K562 (cell line): ENCODE results near the gene PDE4A. TPM values are rescaled to one million over a fixed set of nuclear protein-coding genes. Genes with fewer than 3 reads are reported as not detected.
A peak's percentile ranks its signal among the peaks of the same experiment; 100 is the strongest.

Experiments used
- ATAC-seq: fragments of 200-7000 bp; cut with Tn5 transposase; 3 replicates; pipeline ENCODE4 v1.9.1; 2020; ENCODE audit warnings: moderate library complexity
- BruUV-seq: library from RNA; stranded (reverse); fragments of 400-500 nt; replicated peaks from 2 replicates; lab custom pipeline; 2021; lab: Mats Ljungman, UMichigan
- CTCF ChIA-PET: fragments of 300-600 bp; formaldehyde crosslinking; extraction: SDS; loops from one replicate; lab custom pipeline; 2021; ENCODE audit warnings: low intra/inter-chr PET ratio; lab: Yijun Ruan, JAX
- POLR2A ChIA-PET: fragments of 300-600, 350-650 bp; sonication (Branson Sonifier 250); formaldehyde crosslinking; extraction: SDS; loops from one replicate; lab custom pipeline; 2021; ENCODE audit warnings: antibody characterized with exemption, inconsistent platforms; lab: Yijun Ruan, JAX
- DNase-seq, 4 experiments: peaks; one replicate each; pipeline versions ENCODE4 v3.0.0 to v3.0.0-alpha.2; 2011 to 2018; ENCODE audit warnings: low spot score in 3 of 4, mixed read lengths in 3 of 4; ENCODE audit errors: extremely low read depth in 1 of 4
- FAIRE-seq: peaks from 2 replicates; lab custom pipeline; 2011; peaks lifted over from hg19 to GRCh38; lab: Jason Lieb, UNC
- H2AFZ ChIP-seq: 2 replicates; pipeline ENCODE4 v1.6.0; 2011; ENCODE audit warnings: low read depth, low read length, control low read depth, inconsistent platforms
- H3K27ac ChIP-seq: fragments of 200-600 bp; 3 replicates; pipeline ENCODE4 v1.8.0; 2011; ENCODE audit warnings: low read depth, mild to moderate bottlenecking, control low read depth, inconsistent platforms, low read length, moderate library complexity, mixed read lengths; ENCODE audit errors: extremely low read depth
- H3K27me3 ChIP-seq, 2 experiments: fragments of 300-600 bp in 1 of 2; 2 replicates in 1 of 2; 3 replicates in 1 of 2; pipeline versions ENCODE4 v1.6.0 to v1.8.0; 2011; ENCODE audit warnings: inconsistent platforms in 2 of 2, low read length in 2 of 2, mild to moderate bottlenecking in 1 of 2, mixed read lengths in 1 of 2, moderate library complexity in 1 of 2; ENCODE audit not compliant: control insufficient read depth in 2 of 2, insufficient read depth in 2 of 2
- H3K36me3 ChIP-seq: fragments of 300-600 bp; 3 replicates; pipeline ENCODE4 v1.8.0; 2011; ENCODE audit warnings: mild to moderate bottlenecking, low read length, inconsistent platforms; ENCODE audit not compliant: control insufficient read depth, insufficient read depth
- H3K4me1 ChIP-seq, 2 experiments: fragments of 200-600 bp in 1 of 2; replicated peaks in 1 of 2; 2 replicates in 1 of 2; 3 replicates in 1 of 2; pipeline versions ENCODE4 v1.5.1 to v1.8.0; 2011; ENCODE audit warnings: inconsistent platforms in 2 of 2, low read length in 2 of 2, mild to moderate bottlenecking in 1 of 2, mixed read lengths in 1 of 2, moderate library complexity in 1 of 2; ENCODE audit not compliant: control insufficient read depth in 2 of 2, insufficient read depth in 2 of 2
- H3K4me2 ChIP-seq: 2 replicates; pipeline ENCODE4 v1.6.1; 2011; ENCODE audit warnings: low read length, control low read depth, inconsistent platforms, mixed read lengths; ENCODE audit not compliant: insufficient read depth
- H3K4me3 ChIP-seq: fragments of 200-600 bp; sonication (generic), shearing (Covaris generic); 2 replicates; pipeline ENCODE4 v1.5.1; 2016; ENCODE audit warnings: control low read depth, inconsistent platforms
- H3K79me2 ChIP-seq: fragments of 200-600 bp; 3 replicates; pipeline ENCODE4 v1.8.0; 2011; ENCODE audit warnings: low read length, inconsistent platforms; ENCODE audit not compliant: control insufficient read depth, insufficient read depth
- H3K9ac ChIP-seq, 2 experiments: 2 replicates each; pipeline versions ENCODE4 v1.6.0 to v1.6.1; 2011; ENCODE audit warnings: low read depth in 2 of 2, low read length in 2 of 2, control low read depth in 1 of 2, inconsistent platforms in 1 of 2, mild to moderate bottlenecking in 1 of 2, mixed read lengths in 1 of 2; ENCODE audit not compliant: insufficient read depth in 1 of 2
- H3K9me1 ChIP-seq: one replicate; pipeline ENCODE4 v1.6.0; 2011; ENCODE audit warnings: inconsistent platforms, mild to moderate bottlenecking, low read length, moderate library complexity; ENCODE audit not compliant: control insufficient read depth, insufficient read depth
- H3K9me3 ChIP-seq: replicated peaks from 2 replicates; pipeline ENCODE4 v1.5.1; 2011; ENCODE audit warnings: low read depth, low read length, inconsistent platforms; ENCODE audit not compliant: control insufficient read depth, insufficient read depth
- H4K20me1 ChIP-seq: replicated peaks from 2 replicates; pipeline ENCODE4 v1.6.1; 2011; ENCODE audit warnings: low read length, inconsistent platforms, mixed read lengths; ENCODE audit not compliant: control insufficient read depth, insufficient read depth
- CHD2 ChIP-seq: IDR thresholded peaks from 2 replicates; pipeline ENCODE4 v1.6.1; 2011; ENCODE audit warnings: low read depth, low read length
- FOXJ2 ChIP-seq: fragments of 200-800 bp; sonication (Bioruptor generic); IDR thresholded peaks from 2 replicates; pipeline ENCODE4 v1.6.1; 2016; ENCODE audit warnings: missing genetic modification characterization, missing compliant biosample characterization
- HNRNPUL1 ChIP-seq: fragments of 200-400 bp; formaldehyde crosslinking; IDR thresholded peaks from 2 replicates; pipeline ENCODE4 v1.6.1; 2017; ENCODE audit warnings: low read length
- MAZ ChIP-seq, 2 experiments: fragments of 450-650 bp in 1 of 2; sonication (generic) in 1 of 2; formaldehyde crosslinking; IDR thresholded peaks in 1 of 2; conservative IDR thresholded peaks in 1 of 2; 2 replicates each; pipeline versions ENCODE4 v1.4.0 to v1.5.0; 2020; ENCODE audit warnings: mild to moderate bottlenecking in 1 of 2, missing genetic modification reagents in 1 of 2
- MED1 ChIP-seq: sonication (generic); formaldehyde crosslinking; IDR thresholded peaks from 2 replicates; pipeline ENCODE4 v1.8.1; 2023; ENCODE audit warnings: missing genetic modification reagents, borderline replicate concordance
- PHTF2 ChIP-seq: fragments of 250-450 bp; sonication (Bioruptor Pico); IDR thresholded peaks from 2 replicates; pipeline ENCODE4 v1.5.0; 2021; ENCODE audit warnings: mild to moderate bottlenecking
- SMARCB1 ChIP-seq: IDR thresholded peaks from 2 replicates; pipeline ENCODE4 v1.6.1; 2011; ENCODE audit warnings: improper control_type of control experiment, low read depth; ENCODE audit not compliant: insufficient read length
- YY1 ChIP-seq, 3 experiments: IDR thresholded peaks; 2 replicates each; pipeline ENCODE4 v1.6.1; 2011; ENCODE audit warnings: low read length in 2 of 3, mild to moderate bottlenecking in 2 of 3, moderate library complexity in 2 of 3, borderline replicate concordance in 1 of 3, control low read depth in 1 of 3, low read depth in 1 of 3; ENCODE audit not compliant: insufficient read depth in 3 of 3, insufficient replicate concordance in 2 of 3, control insufficient read depth in 1 of 3, insufficient read length in 1 of 3; ENCODE audit errors: extremely low read depth in 1 of 3
- ZBED1 ChIP-seq: IDR thresholded peaks from 2 replicates; pipeline ENCODE4 v1.6.1; 2014
- ZBTB11 ChIP-seq, 3 experiments: fragments of 200-800 bp in 1 of 3; fragments of 250-450 bp in 1 of 3; fragments of 450-650 bp in 1 of 3; sonication (Bioruptor Pico) in 1 of 3; sonication (Bioruptor generic) in 1 of 3; formaldehyde crosslinking in 1 of 3; IDR thresholded peaks; 2 replicates each; pipeline versions ENCODE4 v1.6.1 to v1.8.0; 2016 to 2022; ENCODE audit warnings: mild to moderate bottlenecking in 2 of 3, missing genetic modification characterization in 2 of 3, missing compliant biosample characterization in 1 of 3, moderate library complexity in 1 of 3
- ZNF280B ChIP-seq: fragments of 250-450 bp; sonication (Bioruptor Pico); IDR thresholded peaks from 2 replicates; pipeline ENCODE4 v1.5.1; 2021; ENCODE audit warnings: mild to moderate bottlenecking
- ZNF511 ChIP-seq: sonication (generic); formaldehyde crosslinking; IDR thresholded peaks from 2 replicates; pipeline ENCODE4 v1.8.0; 2022; ENCODE audit warnings: mild to moderate bottlenecking, missing genetic modification reagents
- ZNF586 ChIP-seq: fragments of 450-650 bp; formaldehyde crosslinking; conservative IDR thresholded peaks from 2 replicates; pipeline ENCODE4 v1.4.0; 2020; ENCODE audit warnings: mild to moderate bottlenecking, moderate library complexity
- WGBS: fragments of 100-300 bp; shearing (Covaris generic); methylation state at CpG from one replicate; pipeline ENCODE4 v1.1.6; 2016; ENCODE audit warnings: low coverage, mixed read lengths; ENCODE audit not compliant: insufficient coverage; ENCODE audit errors: missing lambda C conversion rate; 5-methylcytosine and 5-hydroxymethylcytosine counted together
- in situ Hi-C: fragments of 300-500 bp; cut with MboI; formaldehyde crosslinking; loops from 4 replicates; pipeline ENCODE4 v1.15.0; 2018; ENCODE audit warnings: inconsistent platforms, mixed read lengths
- intact Hi-C: fragments of 100-400 bp; cut with micrococcal nuclease; formaldehyde crosslinking; loops from 2 replicates; pipeline ENCODE4 v1.14.2; 2022
- polyA plus RNA-seq, 8 experiments: library from polyadenylated mRNA; depleted of rRNA in 4 of 8; stranded (reverse) in 5 of 8; unstranded in 3 of 8; fragments of >200 nt; fragmentation: Nextera tagmentation in 2 of 8; fragmentation: Illumina TruSeq in 1 of 8; extraction: Ambion mirVana in 2 of 8; extraction: Trizol in 1 of 8; gene quantifications; 2 replicates each; pipeline versions ENCODE4 v1.2.1 to v1.2.3, GENCODE V29; 2011 to 2014; ENCODE audit warnings: inconsistent platforms in 1 of 8, missing spikeins in 1 of 8
- total RNA-seq, 7 experiments: library from RNA; depleted of rRNA in 6 of 7; stranded (reverse); fragments of >200 nt in 6 of 7; fragmentation: Illumina TruSeq in 2 of 7; extraction: Trizol in 2 of 7; gene quantifications; 2 replicates each; pipeline versions ENCODE4 v1.2.1 to v1.2.3, GENCODE V29; 2011 to 2021; ENCODE audit warnings: low replicate concordance in 1 of 7

Gene PDE4A
- total and polyA plus RNA-seq, 9 of the 15 experiments (the other 6 are each of a cell fraction or from before 2014, with no cell fraction given) = 0.66 to 26.9 (median 4.6) TPM

GRCh38 chr19:10418485-10419199, 1.7 kb upstream of the PDE4A start (continued):
- TF ChIP-seq ZNF280B (no peak), HNRNPUL1 (no peak), ZBED1 (no peak), SMARCB1 (no peak)

- intact Hi-C loops = loop anchor here (2.0 kb wide), 1 partner anchor 14 kb away; no protein-coding TSS in a partner anchor
- H4K20me1 ChIP-seq = peaks cover 13% of the 10 kb centered on the region
- peak overlapping the region; percentile 100 for H3K4me2 ChIP-seq
- ATAC-seq (peak; percentile 26), DNase-seq (peak; percentile 63 to 86 (median 69)), FAIRE-seq (no peak)
- TSS peak; percentile 79 for BruUV-seq
- peaks cover 4% of the 10 kb centered on the region for H3K9me3 ChIP-seq
- peak overlapping the region; percentile 86 for H2AFZ ChIP-seq
- 1% methylated on average over 23 of the region's 40 CpGs for WGBS
- H3K27me3 ChIP-seq = no peaks in the 10 kb centered on the region
- in situ Hi-C loops = no loop called here
- POLR2A ChIA-PET = interaction anchor here (1.3 to 1.7 kb wide), 2 partner anchors 130 to 148 kb away, joined by 4 read pairs; partner anchors contain the start of genes ICAM1 and ICAM5
- no peaks in the 10 kb centered on the region for H3K9me1 ChIP-seq
- CTCF ChIA-PET = interaction anchor here (0.5 to 2.3 kb wide), 3 partner anchors 15 to 487 kb away, joined by 4 to 8 read pairs (median 5); no protein-coding TSS in a partner anchor
- H3K36me3 ChIP-seq = no peaks in the 10 kb centered on the region; the same call in 2 of the 3 replicates
- peak overlapping the region; percentile 75 for H3K4me3 ChIP-seq
- H3K79me2 ChIP-seq = peaks cover 66% of the 10 kb centered on the region
- peak overlapping the region; percentile 87 to 92 for H3K9ac ChIP-seq
- H3K4me1 ChIP-seq = peaks cover 42 to 75% of the 10 kb centered on the region in 2 experiments; a peak in 4 of 5 replicates
- peak overlapping the region; percentile 95 for H3K27ac ChIP-seq
- peak in 1 of 2 experiments; percentile 48; a peak in 3 of 4 replicates for TF ChIP-seq MAZ (CRISPR knock-in tag; conservative IDR thresholded peaks at IDR 0.05 in 1 of 2, IDR thresholded peaks at IDR 0.05 in 1 of 2)
- TF ChIP-seq FOXJ2 (tag) = no peak
- TF ChIP-seq ZNF586 (CRISPR knock-in tag) = no peak
- TF ChIP-seq MED1 = no peak
- TF ChIP-seq ZBTB11 (CRISPR knock-in tag; IDR thresholded peaks at IDR 0.05) = no peak
- peak; percentile 23; the same call in 1 of the 2 replicates for TF ChIP-seq CHD2
- no peak for TF ChIP-seq PHTF2 (CRISPR knock-in tag)
- TF ChIP-seq ZNF511 (CRISPR knock-in tag) = peak; percentile 2; the same call in 1 of the 2 replicates
- TF ChIP-seq YY1 (IDR thresholded peaks at IDR 0.05; ENCODE audit: borderline replicate concordance in 1 of 3, control insufficient read depth in 1 of 3, extremely low read depth in 1 of 3, insufficient read depth in 3 of 3, insufficient read length in 1 of 3, insufficient replicate concordance in 2 of 3, low read depth in 1 of 3, low read length in 2 of 3) = peak in 2 of 3 experiments; percentile 19 to 26
These were observed 1.1 kb upstream of the PDE4A start for GRCh38 chr19:10419200-10419645.
